ENCODE results near the gene GBA3. TPM values are rescaled to one million over a fixed set of nuclear protein-coding genes. Genes with fewer than 3 reads are reported as not detected.
A peak's percentile ranks its signal among the peaks of the same experiment; 100 is the strongest.

GBA3 gene
- total RNA-seq (2021) = 0.09 TPM in 2 of 3 replicates, not detected in the other
- Bru-seq, nascent RNA = percentile 7 among the genes with signal in this experiment
- long read RNA-seq, experiment 1 = 0 reads
- long read RNA-seq, experiment 2 = 0 reads
- long read RNA-seq, experiment 3 = 0 reads

DNA sequence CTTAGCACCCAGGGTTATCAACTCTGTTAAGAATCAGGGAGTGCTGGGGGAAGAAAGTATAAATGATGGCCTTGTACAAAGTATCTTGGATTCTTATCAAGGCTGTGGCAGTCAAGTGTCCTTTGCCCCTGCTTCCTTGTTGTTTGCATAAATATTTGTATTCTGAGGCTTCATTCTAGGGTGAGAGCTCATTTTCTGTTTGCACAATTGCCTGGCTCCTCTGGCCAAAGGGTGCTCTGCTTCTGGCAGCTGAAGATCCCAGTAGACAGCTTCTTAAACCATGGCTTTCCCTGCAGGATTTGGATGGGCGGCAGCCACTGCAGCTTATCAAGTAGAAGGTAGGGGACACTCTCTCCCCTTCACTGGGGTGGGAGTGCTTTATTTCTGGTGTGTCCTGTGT, at the start of gene GBA3:
GBA3 (plus strand) TSS at position 202 of the 400 bp plus-strand sequence.
- TF ChIP-seq MYBL2 (CRISPR knock-in tag; IDR thresholded peaks at IDR 0.05) = no peak
- TF ChIP-seq, protein P1, sequence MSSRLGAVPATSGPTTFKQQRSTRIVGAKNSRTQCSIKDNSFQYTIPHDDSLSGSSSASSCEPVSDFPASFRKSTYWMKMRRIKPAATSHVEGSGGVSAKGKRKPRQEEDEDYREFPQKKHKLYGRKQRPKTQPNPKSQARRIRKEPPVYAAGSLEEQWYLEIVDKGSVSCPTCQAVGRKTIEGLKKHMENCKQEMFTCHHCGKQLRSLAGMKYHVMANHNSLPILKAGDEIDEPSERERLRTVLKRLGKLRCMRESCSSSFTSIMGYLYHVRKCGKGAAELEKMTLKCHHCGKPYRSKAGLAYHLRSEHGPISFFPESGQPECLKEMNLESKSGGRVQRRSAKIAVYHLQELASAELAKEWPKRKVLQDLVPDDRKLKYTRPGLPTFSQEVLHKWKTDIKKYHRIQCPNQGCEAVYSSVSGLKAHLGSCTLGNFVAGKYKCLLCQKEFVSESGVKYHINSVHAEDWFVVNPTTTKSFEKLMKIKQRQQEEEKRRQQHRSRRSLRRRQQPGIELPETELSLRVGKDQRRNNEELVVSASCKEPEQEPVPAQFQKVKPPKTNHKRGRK (CRISPR knock-in tag; IDR thresholded peaks at IDR 0.05; ENCODE audit: borderline replicate concordance) = no peak
- no peak for TF ChIP-seq NR1H2 (CRISPR knock-in tag; IDR thresholded peaks at IDR 0.05)
- TF ChIP-seq, protein P2, sequence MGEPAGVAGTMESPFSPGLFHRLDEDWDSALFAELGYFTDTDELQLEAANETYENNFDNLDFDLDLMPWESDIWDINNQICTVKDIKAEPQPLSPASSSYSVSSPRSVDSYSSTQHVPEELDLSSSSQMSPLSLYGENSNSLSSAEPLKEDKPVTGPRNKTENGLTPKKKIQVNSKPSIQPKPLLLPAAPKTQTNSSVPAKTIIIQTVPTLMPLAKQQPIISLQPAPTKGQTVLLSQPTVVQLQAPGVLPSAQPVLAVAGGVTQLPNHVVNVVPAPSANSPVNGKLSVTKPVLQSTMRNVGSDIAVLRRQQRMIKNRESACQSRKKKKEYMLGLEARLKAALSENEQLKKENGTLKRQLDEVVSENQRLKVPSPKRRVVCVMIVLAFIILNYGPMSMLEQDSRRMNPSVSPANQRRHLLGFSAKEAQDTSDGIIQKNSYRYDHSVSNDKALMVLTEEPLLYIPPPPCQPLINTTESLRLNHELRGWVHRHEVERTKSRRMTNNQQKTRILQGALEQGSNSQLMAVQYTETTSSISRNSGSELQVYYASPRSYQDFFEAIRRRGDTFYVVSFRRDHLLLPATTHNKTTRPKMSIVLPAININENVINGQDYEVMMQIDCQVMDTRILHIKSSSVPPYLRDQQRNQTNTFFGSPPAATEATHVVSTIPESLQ (CRISPR knock-in tag; IDR thresholded peaks at IDR 0.05) = no peak
- H3K9me3 Mint-ChIP-seq = peaks cover 4% of the 10 kb centered on the region; the same call in 1 of the 2 replicates
- no peak within 1 kb of the TSS for H3K4me3 Mint-ChIP-seq
- peak; percentile 46 for ATAC-seq
- ChIA-PET CTCF (no interaction called here), POLR2A (interaction anchor here (0.6 kb wide), 1 partner anchor 703 kb away, joined by 3 read pairs; no protein-coding TSS in a partner anchor)
- no peaks in the 10 kb centered on the region for H3K27me3 Mint-ChIP-seq (ENCODE audit: low read depth)
- no peaks in the 10 kb centered on the region for H3K4me1 Mint-ChIP-seq
- H3K36me3 Mint-ChIP-seq = no peaks in the 10 kb centered on the region
- peak; percentile 10 for DNase-seq (ENCODE audit: low spot score)
- no peak within 1 kb of the TSS for H3K27ac Mint-ChIP-seq

DNA sequence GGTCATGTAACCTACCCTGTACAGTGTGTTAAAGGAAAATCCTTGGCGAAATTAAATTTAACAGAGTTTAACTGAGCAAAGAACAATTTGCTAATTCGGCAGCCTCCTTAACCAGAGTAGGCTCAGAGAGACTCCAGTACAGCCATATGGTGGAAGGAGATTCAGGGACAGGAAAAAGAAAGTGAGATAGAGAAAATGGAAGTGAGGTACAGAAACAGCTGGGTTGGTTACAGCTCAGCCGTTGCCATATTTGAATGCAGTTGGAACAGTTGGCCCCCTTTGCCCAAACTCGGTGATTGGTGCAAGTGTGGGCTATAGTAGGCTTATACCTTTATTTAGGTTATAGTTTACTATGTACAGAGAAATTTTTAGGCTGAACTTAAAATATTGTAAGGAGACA, 48.8 kb upstream of the GBA3 start:
- TF ChIP-seq, protein P3, sequence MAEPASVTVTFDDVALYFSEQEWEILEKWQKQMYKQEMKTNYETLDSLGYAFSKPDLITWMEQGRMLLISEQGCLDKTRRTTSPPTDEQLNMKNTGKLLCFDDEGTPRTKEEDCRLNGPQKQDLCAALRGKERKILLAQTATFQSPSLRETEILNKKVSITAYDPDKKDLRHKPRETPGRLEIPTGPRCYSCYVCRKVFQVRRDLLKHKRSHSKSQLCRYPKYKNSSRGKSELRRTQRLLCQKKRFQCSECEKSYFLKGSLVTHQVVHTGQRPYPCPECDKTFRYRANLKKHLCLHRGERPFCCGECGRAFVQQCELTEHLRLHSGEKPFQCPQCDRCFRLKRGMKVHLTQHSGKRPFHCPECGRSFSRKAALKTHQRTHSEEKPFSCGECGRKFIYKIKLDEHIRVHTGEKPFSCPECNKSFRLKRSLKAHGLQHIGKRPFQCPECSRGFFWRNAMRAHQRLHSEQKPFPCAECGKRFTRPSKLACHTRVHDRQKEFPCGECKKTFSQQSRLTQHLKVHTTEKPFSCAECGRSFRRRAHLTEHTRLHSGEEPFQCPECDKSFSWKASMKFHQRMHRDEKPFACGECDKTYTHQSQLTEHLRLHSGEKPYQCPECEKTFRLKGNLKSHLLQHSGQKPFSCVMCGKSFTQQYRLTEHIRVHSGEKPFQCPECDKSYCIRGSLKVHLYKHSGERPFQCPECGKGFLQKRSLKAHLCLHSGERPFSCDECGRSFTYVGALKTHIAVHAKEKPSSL (CRISPR knock-in tag; conservative IDR thresholded peaks at IDR 0.05) = no peak
- TF ChIP-seq NR1H2 (CRISPR knock-in tag; IDR thresholded peaks at IDR 0.05) (no peak), ZNF423 (CRISPR knock-in tag; IDR thresholded peaks at IDR 0.05) (no peak), ESRRA (CRISPR knock-in tag; IDR thresholded peaks at IDR 0.05; ENCODE audit: borderline replicate concordance) (no peak), CBFB (CRISPR knock-in tag; IDR thresholded peaks at IDR 0.05; ENCODE audit: low read depth) (no peak), PRRX2 (CRISPR knock-in tag; IDR thresholded peaks at IDR 0.05) (no peak), HMGA2 (CRISPR knock-in tag; IDR thresholded peaks at IDR 0.05) (no peak)
- TF ChIP-seq, protein P4, sequence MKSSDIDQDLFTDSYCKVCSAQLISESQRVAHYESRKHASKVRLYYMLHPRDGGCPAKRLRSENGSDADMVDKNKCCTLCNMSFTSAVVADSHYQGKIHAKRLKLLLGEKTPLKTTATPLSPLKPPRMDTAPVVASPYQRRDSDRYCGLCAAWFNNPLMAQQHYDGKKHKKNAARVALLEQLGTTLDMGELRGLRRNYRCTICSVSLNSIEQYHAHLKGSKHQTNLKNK (CRISPR knock-in tag; IDR thresholded peaks at IDR 0.05) = no peak
- TF ChIP-seq, protein P5, sequence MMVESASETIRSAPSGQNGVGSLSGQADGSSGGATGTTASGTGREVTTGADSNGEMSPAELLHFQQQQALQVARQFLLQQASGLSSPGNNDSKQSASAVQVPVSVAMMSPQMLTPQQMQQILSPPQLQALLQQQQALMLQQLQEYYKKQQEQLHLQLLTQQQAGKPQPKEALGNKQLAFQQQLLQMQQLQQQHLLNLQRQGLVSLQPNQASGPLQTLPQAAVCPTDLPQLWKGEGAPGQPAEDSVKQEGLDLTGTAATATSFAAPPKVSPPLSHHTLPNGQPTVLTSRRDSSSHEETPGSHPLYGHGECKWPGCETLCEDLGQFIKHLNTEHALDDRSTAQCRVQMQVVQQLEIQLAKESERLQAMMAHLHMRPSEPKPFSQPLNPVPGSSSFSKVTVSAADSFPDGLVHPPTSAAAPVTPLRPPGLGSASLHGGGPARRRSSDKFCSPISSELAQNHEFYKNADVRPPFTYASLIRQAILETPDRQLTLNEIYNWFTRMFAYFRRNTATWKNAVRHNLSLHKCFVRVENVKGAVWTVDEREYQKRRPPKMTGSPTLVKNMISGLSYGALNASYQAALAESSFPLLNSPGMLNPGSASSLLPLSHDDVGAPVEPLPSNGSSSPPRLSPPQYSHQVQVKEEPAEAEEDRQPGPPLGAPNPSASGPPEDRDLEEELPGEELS (CRISPR knock-in tag; IDR thresholded peaks at IDR 0.05) = no peak
- TF ChIP-seq, protein P6, sequence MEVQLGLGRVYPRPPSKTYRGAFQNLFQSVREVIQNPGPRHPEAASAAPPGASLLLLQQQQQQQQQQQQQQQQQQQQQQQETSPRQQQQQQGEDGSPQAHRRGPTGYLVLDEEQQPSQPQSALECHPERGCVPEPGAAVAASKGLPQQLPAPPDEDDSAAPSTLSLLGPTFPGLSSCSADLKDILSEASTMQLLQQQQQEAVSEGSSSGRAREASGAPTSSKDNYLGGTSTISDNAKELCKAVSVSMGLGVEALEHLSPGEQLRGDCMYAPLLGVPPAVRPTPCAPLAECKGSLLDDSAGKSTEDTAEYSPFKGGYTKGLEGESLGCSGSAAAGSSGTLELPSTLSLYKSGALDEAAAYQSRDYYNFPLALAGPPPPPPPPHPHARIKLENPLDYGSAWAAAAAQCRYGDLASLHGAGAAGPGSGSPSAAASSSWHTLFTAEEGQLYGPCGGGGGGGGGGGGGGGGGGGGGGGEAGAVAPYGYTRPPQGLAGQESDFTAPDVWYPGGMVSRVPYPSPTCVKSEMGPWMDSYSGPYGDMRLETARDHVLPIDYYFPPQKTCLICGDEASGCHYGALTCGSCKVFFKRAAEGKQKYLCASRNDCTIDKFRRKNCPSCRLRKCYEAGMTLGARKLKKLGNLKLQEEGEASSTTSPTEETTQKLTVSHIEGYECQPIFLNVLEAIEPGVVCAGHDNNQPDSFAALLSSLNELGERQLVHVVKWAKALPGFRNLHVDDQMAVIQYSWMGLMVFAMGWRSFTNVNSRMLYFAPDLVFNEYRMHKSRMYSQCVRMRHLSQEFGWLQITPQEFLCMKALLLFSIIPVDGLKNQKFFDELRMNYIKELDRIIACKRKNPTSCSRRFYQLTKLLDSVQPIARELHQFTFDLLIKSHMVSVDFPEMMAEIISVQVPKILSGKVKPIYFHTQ (CRISPR knock-in tag; IDR thresholded peaks at IDR 0.05) = no peak
- DNase-seq (ENCODE audit: low spot score) (no peak), ATAC-seq (no peak)
- Mint-ChIP-seq H3K27ac (no peak overlapping the region), H3K4me3 (no peak overlapping the region), H3K27me3 (ENCODE audit: low read depth) (no peaks in the 10 kb centered on the region), H3K36me3 (peaks cover 8% of the 10 kb centered on the region; the same call in 1 of the 2 replicates), H3K9me3 (peaks cover 24% of the 10 kb centered on the region), H3K4me1 (no peaks in the 10 kb centered on the region)
- ChIA-PET POLR2A (no interaction called here), CTCF (no interaction called here)

All from WTC11 (cell line).